ENCODE data around the gene PCGF2. TPM values are rescaled to one million over a fixed set of nuclear protein-coding genes. Genes with fewer than 3 reads are reported as not detected.

The PCGF2 gene
- total RNA-seq, 2 experiments from 2014 or later, result 3.4 to 4.2 TPM

GRCh38 chr17:38711792-38712571 is 36.2 kb downstream of the PCGF2 start:
- peak overlapping the region; percentile 46 for H3K27ac Mint-ChIP-seq
- no peak for DNase-seq
- H3K36me3 Mint-ChIP-seq, result peaks cover 64% of the 10 kb centered on the region
- no peaks in the 10 kb centered on the region for H3K27me3 Mint-ChIP-seq
- no peaks in the 10 kb centered on the region for H3K9me3 Mint-ChIP-seq
- ChIA-PET POLR2A (no interaction called here), CTCF (interaction anchor here (0.7 to 1.9 kb wide), 2 partner anchors 35 to 140 kb away, joined by 3 to 6 read pairs; no protein-coding TSS in a partner anchor)
- peaks cover 78% of the 10 kb centered on the region for H3K4me1 Mint-ChIP-seq (ENCODE audit: low read depth)
- no peak overlapping the region for H3K4me3 Mint-ChIP-seq
- intact Hi-C loops (cut with micrococcal nuclease), result no loop called here

- Mint-ChIP-seq H3K4me3 (no peak overlapping the region), H3K27me3 (no peaks in the 10 kb centered on the region), H3K4me1 (ENCODE audit: low read depth) (peaks cover 76% of the 10 kb centered on the region), H3K36me3 (peaks cover 68% of the 10 kb centered on the region), H3K27ac (peak overlapping the region; percentile 46), H3K9me3 (no peaks in the 10 kb centered on the region)
- DNase-seq, result no peak
- POLR2A ChIA-PET, result interaction anchor here (1.1 to 2.0 kb wide), 3 partner anchors 10 to 35 kb away, joined by 3 to 6 read pairs (median 6); no protein-coding TSS in a partner anchor
- intact Hi-C loops (cut with micrococcal nuclease), result no loop called here
- CTCF ChIA-PET, result interaction anchor here (1.1 to 1.9 kb wide), 3 partner anchors 18 to 34 kb away, joined by 4 to 11 read pairs (median 6); no protein-coding TSS in a partner anchor
Observed at GRCh38 chr17:38710985-38711384, 37.2 kb downstream of the PCGF2 start.

GRCh38 chr17:38710604-38710962 is 37.6 kb downstream of the PCGF2 start:
- CTCF ChIA-PET, result interaction anchor here (1.1 to 1.9 kb wide), 3 partner anchors 18 to 34 kb away, joined by 4 to 11 read pairs (median 6); no protein-coding TSS in a partner anchor
- peak overlapping the region; percentile 42 for H3K27ac Mint-ChIP-seq
- peaks cover 67% of the 10 kb centered on the region for H3K36me3 Mint-ChIP-seq
- no peaks in the 10 kb centered on the region for H3K9me3 Mint-ChIP-seq
- H3K4me3 Mint-ChIP-seq, result no peak overlapping the region
- no peak for DNase-seq
- intact Hi-C loops (cut with micrococcal nuclease), result no loop called here
- peaks cover 72% of the 10 kb centered on the region for H3K4me1 Mint-ChIP-seq (ENCODE audit: low read depth)
- H3K27me3 Mint-ChIP-seq, result no peaks in the 10 kb centered on the region
- POLR2A ChIA-PET, result interaction anchor here (1.1 to 2.0 kb wide), 3 partner anchors 9 to 35 kb away, joined by 3 to 6 read pairs (median 6); no protein-coding TSS in a partner anchor

- no peak for DNase-seq
- Mint-ChIP-seq H3K4me3 (no peak overlapping the region), H3K36me3 (peaks cover 65% of the 10 kb centered on the region), H3K27me3 (no peaks in the 10 kb centered on the region), H3K4me1 (ENCODE audit: low read depth) (peaks cover 66% of the 10 kb centered on the region), H3K27ac (peak overlapping the region; percentile 42), H3K9me3 (no peaks in the 10 kb centered on the region)
- POLR2A ChIA-PET, result interaction anchor here (0.7 to 2.0 kb wide), 5 partner anchors 9 to 34 kb away, joined by 3 to 6 read pairs (median 4); no protein-coding TSS in a partner anchor
- intact Hi-C loops (cut with micrococcal nuclease), result no loop called here
- CTCF ChIA-PET, result interaction anchor here (1.1 to 1.9 kb wide), 4 partner anchors 19 to 33 kb away, joined by 4 to 11 read pairs (median 6); no protein-coding TSS in a partner anchor
Observed at GRCh38 chr17:38709864-38710603, 38.1 kb downstream of the PCGF2 start.

GRCh38 chr17:38709104-38709820 is 38.9 kb downstream of the PCGF2 start:
- Mint-ChIP-seq H3K36me3 (peaks cover 64% of the 10 kb centered on the region), H3K27me3 (no peaks in the 10 kb centered on the region), H3K9me3 (no peaks in the 10 kb centered on the region), H3K27ac (peak overlapping the region; percentile 42), H3K4me1 (ENCODE audit: low read depth) (peaks cover 59% of the 10 kb centered on the region), H3K4me3 (no peak overlapping the region)
- ChIA-PET CTCF (interaction anchor here (1.1 to 1.8 kb wide), 2 partner anchors 26 to 31 kb away, joined by 5 to 11 read pairs; no protein-coding TSS in a partner anchor), POLR2A (interaction anchor here (0.7 to 2.0 kb wide), 4 partner anchors 8 to 22 kb away, joined by 3 to 6 read pairs (median 5); no protein-coding TSS in a partner anchor)
- no peak for DNase-seq
- intact Hi-C loops (cut with micrococcal nuclease), result no loop called here

GRCh38 chr17:38707678-38708351 is 40.3 kb downstream of the PCGF2 start:
- DNase-seq, result no peak
- H3K9me3 Mint-ChIP-seq, result no peaks in the 10 kb centered on the region
- peak overlapping the region; percentile 94 for H3K27ac Mint-ChIP-seq
- H3K27me3 Mint-ChIP-seq, result no peaks in the 10 kb centered on the region
- intact Hi-C loops (cut with micrococcal nuclease), result no loop called here
- H3K36me3 Mint-ChIP-seq, result peaks cover 71% of the 10 kb centered on the region
- POLR2A ChIA-PET, result interaction anchor here (0.5 to 9.4 kb wide), 3 partner anchors 8 to 32 kb away, joined by 3 to 100 read pairs (median 34); partner anchors contain the start of gene EPOP
- peak overlapping the region; percentile 90 for H3K4me3 Mint-ChIP-seq
- H3K4me1 Mint-ChIP-seq (ENCODE audit: low read depth), result peaks cover 51% of the 10 kb centered on the region
- CTCF ChIA-PET, result interaction anchor here (0.6 to 5.3 kb wide), 5 partner anchors 20 to 1787 kb away, joined by 4 to 32 read pairs (median 9); no protein-coding TSS in a partner anchor

- Mint-ChIP-seq H3K27ac (peak overlapping the region; percentile 94), H3K27me3 (no peaks in the 10 kb centered on the region), H3K9me3 (no peaks in the 10 kb centered on the region), H3K36me3 (peaks cover 67% of the 10 kb centered on the region), H3K4me3 (peak overlapping the region; percentile 90), H3K4me1 (ENCODE audit: low read depth) (peaks cover 48% of the 10 kb centered on the region)
- intact Hi-C loops (cut with micrococcal nuclease), result loop anchor here (1.0 kb wide), 1 partner anchor 22 kb away; no protein-coding TSS in a partner anchor
- ChIA-PET POLR2A (interaction anchor here (0.9 to 9.4 kb wide), 6 partner anchors 9 to 45 kb away, joined by 3 to 116 read pairs (median 20); partner anchors contain the start of genes CISD3, EPOP and PSMB3), CTCF (interaction anchor here (1.0 to 5.3 kb wide), 8 partner anchors 8 to 148 kb away, joined by 4 to 32 read pairs (median 8); partner anchors contain the start of gene EPOP)
- peak; percentile 57 for DNase-seq
Observed at GRCh38 chr17:38706505-38707216, 41.5 kb downstream of the PCGF2 start.

- CTCF ChIA-PET, result interaction anchor here (0.7 to 5.3 kb wide), 9 partner anchors 9 to 469 kb away, joined by 4 to 32 read pairs (median 6); partner anchors contain the start of gene EPOP
- Mint-ChIP-seq H3K4me3 (peak overlapping the region; percentile 90), H3K27me3 (no peaks in the 10 kb centered on the region), H3K4me1 (ENCODE audit: low read depth) (peaks cover 48% of the 10 kb centered on the region), H3K9me3 (no peaks in the 10 kb centered on the region), H3K27ac (peak overlapping the region; percentile 94), H3K36me3 (peaks cover 62% of the 10 kb centered on the region)
- POLR2A ChIA-PET, result interaction anchor here (0.6 to 9.4 kb wide), 10 partner anchors 10 to 163 kb away, joined by 3 to 116 read pairs (median 5); partner anchors contain the start of genes CISD3, EPOP, LASP1 and PSMB3
- intact Hi-C loops (cut with micrococcal nuclease), result loop anchor here (1.0 kb wide), 1 partner anchor 22 kb away; no protein-coding TSS in a partner anchor
- peak; percentile 46 for DNase-seq
Observed at GRCh38 chr17:38705803-38706504, 42.2 kb downstream of the PCGF2 start.

- CTCF ChIA-PET, result interaction anchor here (1.2 to 5.3 kb wide), 7 partner anchors 13 to 31 kb away, joined by 4 to 32 read pairs (median 6); partner anchors contain the start of gene EPOP
- peaks cover 46% of the 10 kb centered on the region for H3K4me1 Mint-ChIP-seq (ENCODE audit: low read depth)
Observed at GRCh38 chr17:38705523-38705802, 42.7 kb downstream of the PCGF2 start.

More at GRCh38 chr17:38705523-38705802, 42.7 kb downstream of the PCGF2 start:
- Mint-ChIP-seq H3K36me3 (peaks cover 59% of the 10 kb centered on the region), H3K4me3 (peak overlapping the region; percentile 90), H3K27me3 (no peaks in the 10 kb centered on the region), H3K9me3 (no peaks in the 10 kb centered on the region), H3K27ac (peak overlapping the region; percentile 94)
- intact Hi-C loops (cut with micrococcal nuclease), result no loop called here
- POLR2A ChIA-PET, result interaction anchor here (0.6 to 9.4 kb wide), 8 partner anchors 10 to 163 kb away, joined by 3 to 116 read pairs (median 6); partner anchors contain the start of genes CISD3, EPOP, LASP1 and PSMB3
- no peak for DNase-seq
